HG03097 (cell line): ENCODE results near the gene TPRG1.

Source experiments
- ATAC-seq: cut with Tn5 transposase; IDR thresholded peaks from one replicate; pipeline ENCODE4 v1.9.1; 2021; ENCODE audit not compliant: unreplicated experiment, low FRiP score

TPRG1 gene

GRCh38 chr3:189222927-189223636, 51.3 kb downstream of the TPRG1 start:
- ATAC-seq = no peak

- ATAC-seq = no peak
Observed at GRCh38 chr3:189225431-189225830, 53.7 kb downstream of the TPRG1 start.

DNA sequence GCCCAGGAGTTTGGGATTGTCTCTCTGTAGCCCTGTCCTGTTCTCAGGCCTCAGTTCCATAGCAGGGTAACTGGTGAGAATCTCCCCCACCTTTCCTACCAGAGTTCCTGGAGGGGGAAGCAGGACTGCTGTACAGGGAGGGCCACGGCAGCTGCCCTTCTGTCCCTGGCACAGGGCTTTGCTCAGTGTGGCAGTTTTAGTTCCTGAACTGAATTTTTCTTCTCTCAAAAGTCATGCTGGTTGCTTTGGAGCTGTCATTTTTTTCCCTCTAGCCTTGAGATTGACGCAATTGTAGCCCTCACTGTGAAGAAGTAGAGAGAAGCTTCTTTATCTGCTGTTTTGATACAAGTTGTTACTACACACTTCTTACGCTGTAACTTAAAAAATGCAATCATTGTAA, 55.5 kb downstream of the TPRG1 start:
- no peak for ATAC-seq

DNA sequence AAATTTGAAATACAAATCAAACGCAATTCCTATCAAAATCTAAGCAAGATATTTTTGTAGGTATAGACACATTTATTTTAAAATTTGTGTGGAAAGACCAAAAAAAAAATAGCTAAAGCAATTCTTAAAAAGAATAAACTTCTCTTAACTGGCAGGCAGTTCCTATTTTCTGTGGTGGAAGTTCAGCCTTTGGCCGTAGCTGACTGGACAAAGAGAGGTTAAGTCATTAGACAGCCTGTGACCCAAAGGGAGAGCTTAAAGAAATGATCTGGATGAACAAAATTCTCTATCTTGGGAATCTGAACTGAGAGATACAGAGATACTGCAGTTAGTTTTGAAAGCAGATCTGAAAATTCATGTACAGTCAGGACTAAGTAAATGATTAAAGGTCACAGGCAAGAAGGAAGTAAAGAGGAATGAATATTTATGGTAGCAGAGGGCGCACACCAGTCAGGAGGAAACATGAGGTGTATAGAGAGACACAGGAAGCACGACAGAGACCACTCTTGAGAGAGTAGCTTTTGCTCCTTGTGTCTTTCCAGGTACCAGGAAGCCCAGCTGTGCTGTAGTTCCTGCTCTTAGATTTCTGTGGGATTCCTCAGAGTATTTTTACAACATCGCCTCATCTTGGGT, 57.5 kb downstream of the TPRG1 start:
- ATAC-seq = peak; percentile 86

- no peak for ATAC-seq
Observed at GRCh38 chr3:189232790-189233189, 61.0 kb downstream of the TPRG1 start.

GRCh38 chr3:189233225-189233858, 61.6 kb downstream of the TPRG1 start:
- ATAC-seq = no peak

GRCh38 chr3:189235214-189235613, 63.4 kb downstream of the TPRG1 start:
- no peak for ATAC-seq

- no peak for ATAC-seq
Observed at GRCh38 chr3:189236352-189236751, 64.6 kb downstream of the TPRG1 start.

DNA sequence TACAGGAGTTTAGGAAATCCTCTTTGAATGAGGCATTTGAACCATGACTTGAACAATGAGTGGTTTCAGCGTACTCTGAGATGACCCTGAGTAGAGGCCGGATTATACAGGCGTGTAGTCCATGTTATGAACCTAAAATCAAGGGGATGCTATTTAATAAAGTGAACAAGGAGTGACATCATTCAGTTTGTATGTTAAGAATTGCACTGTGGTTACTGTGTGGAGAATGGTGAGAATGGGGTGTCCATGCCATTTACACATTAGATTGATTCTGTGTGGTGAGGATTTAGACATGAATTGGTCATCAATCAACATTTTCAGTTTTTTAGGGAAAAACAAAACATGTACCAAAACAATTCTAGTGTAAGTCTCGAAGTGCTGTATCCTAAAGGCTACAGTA, 65.8 kb downstream of the TPRG1 start:
- ATAC-seq = no peak

- ATAC-seq = no peak
Observed at GRCh38 chr3:189238071-189238470, 66.3 kb downstream of the TPRG1 start.

DNA sequence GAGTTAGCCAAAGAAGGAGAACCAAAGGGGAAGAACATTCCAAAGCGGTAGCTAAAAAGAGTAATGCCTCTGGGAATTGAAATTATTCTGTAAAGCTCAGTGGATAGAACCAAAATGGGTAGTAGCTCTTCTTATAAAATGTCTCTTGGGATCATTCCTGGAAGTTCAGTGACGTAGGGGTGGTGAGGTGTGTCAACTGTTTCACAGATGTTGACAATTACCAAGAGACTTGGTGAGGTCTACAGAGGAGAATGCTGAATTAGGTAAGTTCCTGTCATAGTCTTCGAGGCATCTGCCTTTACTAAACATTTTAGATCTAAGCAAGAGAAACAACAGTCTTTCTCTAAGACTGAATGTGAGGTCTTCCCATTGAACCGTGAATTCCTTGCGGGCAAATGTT, 67.8 kb downstream of the TPRG1 start:
- no peak for ATAC-seq

DNA sequence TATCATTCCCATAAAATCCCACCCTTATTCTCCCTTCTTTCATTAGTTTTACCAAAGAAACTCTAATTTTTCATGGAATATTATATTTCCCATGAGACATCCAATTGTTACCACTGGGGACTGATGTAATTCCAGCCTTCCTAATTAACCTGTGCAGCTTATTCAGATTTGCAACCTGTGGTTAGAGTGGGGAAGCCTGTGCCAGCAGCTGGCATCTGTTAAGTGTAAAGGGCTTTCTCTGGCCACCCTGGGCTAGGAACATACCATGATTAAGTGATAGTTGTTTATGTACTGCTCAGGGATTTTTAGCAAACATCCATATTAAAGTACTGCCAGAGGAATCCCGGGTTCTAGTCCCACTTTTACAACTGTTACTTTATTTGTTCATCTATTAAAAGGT, 78.2 kb downstream of the TPRG1 start:
- ATAC-seq = no peak

GRCh38 chr3:189258261-189258660, 86.5 kb downstream of the TPRG1 start:
- ATAC-seq = no peak

DNA sequence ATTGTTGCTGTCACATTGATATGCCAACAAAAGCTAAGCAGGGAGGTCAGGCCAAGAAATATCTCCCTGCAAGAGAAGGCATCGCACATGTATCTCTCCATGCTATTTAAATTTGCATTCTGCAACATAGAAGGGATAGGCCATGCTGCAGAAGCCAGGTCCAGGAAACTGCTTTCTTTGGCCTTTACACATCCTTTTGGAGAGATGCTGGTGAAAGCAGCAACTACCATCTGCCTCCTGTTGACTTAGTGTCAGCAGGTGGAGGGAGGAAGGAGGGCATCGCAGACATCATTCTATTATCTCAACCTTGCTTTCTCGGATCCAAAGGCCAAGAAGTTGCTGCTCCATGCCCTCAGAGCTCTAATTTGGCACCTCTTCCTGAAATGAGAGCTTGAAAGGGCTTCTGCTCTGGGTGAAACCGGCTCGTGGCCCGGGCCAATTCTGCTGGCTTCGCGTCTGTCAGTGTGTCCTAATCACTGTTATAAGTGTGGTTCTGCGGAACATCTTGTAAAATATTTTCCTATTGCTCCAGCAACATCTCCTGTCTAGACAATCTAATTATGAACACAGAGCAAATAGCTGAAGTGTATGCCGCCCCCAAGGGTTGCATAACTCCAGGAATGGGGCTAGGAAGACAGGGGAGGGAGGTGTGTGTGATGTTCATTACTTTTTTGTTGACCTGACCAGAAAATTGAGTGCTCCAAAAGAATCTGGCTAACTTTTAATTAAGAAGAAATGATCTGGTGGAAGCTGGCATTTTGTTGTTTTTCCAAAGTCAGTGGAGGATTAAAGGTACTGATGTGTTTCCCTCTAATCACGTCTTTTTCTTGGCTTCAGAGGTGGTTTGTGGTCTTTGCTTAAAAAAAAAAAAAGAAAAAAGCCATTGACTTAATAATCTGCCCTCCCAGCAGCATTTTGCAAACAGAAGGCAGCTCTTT, 89.1 kb downstream of the TPRG1 start:
- no peak for ATAC-seq

DNA sequence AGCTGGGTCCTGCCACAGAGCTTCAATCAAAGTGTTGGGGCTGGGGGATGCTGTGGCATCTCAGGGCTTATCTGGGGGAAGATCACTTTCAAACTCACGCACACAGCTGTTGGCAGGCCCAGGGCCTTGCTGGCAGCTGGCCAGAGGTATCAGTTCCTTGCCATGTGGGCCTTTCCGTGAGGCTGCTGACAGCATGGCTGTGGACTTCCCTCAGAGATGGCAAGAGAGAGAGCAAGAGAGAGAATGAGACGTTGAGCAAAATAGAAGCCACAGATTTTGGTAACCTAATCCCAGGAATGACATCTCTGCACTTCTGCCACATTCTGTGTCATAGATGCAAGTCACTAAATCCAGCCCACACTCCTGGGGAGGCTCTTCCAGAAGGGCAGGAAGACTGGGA, 91.0 kb downstream of the TPRG1 start:
- ATAC-seq = no peak

- no peak for ATAC-seq
Observed at GRCh38 chr3:189267981-189268613, 96.3 kb downstream of the TPRG1 start.

- no peak for ATAC-seq
Observed at GRCh38 chr3:189269365-189269764, 97.6 kb downstream of the TPRG1 start.

GRCh38 chr3:189270248-189270832, 98.6 kb downstream of the TPRG1 start:
- ATAC-seq = peak; percentile 64

GRCh38 chr3:189272500-189273119, 100.8 kb downstream of the TPRG1 start:
- ATAC-seq = no peak

- no peak for ATAC-seq
Observed at GRCh38 chr3:189273736-189274135, 102.0 kb downstream of the TPRG1 start.
